HEK293 (cell line): Measurements from ENCODE around the gene WDR74.

Experiments used
- CTCF ChIA-PET: fragments of 350-600 bp; formaldehyde crosslinking; extraction: SDS; loops from one replicate; lab custom pipeline; 2021; ENCODE audit warnings: antibody characterized with exemption; lab: Yijun Ruan, JAX
- POLR2A ChIA-PET: fragments of 300-600 bp; formaldehyde crosslinking; extraction: SDS; loops from one replicate; lab custom pipeline; 2020; ENCODE audit warnings: antibody characterized with exemption, inconsistent platforms; lab: Yijun Ruan, JAX
- H3K27ac ChIP-seq: fragments of 200-500 bp; sonication (Bioruptor generic); 2 replicates; pipeline ENCODE4 v1.5.1; 2014; ENCODE audit warnings: low read depth, low read length, control low read depth, inconsistent platforms; ENCODE audit errors: extremely low read depth
- H3K36me3 ChIP-seq, 2 experiments: fragments of 200-500 bp in 1 of 2; sonication (Bioruptor generic) in 1 of 2; 1 replicate in 1 of 2; 2 replicates in 1 of 2; pipeline ENCODE4 v1.5.1; 2014 to 2017; ENCODE audit warnings: inconsistent platforms in 2 of 2, low read length in 2 of 2; ENCODE audit not compliant: control insufficient read depth in 2 of 2, insufficient read depth in 1 of 2
- H3K4me1 ChIP-seq: fragments of 200-500 bp; sonication (Bioruptor generic); 2 replicates; pipeline ENCODE4 v1.5.1; 2014; ENCODE audit warnings: mild to moderate bottlenecking, low read length, inconsistent platforms; ENCODE audit not compliant: control insufficient read depth, insufficient read depth
- H3K4me3 ChIP-seq: 2 replicates; pipeline ENCODE4 v1.5.1; 2011; ENCODE audit warnings: low read depth, mild to moderate bottlenecking, control low read depth, low read length, moderate library complexity
- H3K9me3 ChIP-seq: fragments of 200-500 bp; sonication (Bioruptor generic); 2 replicates; pipeline ENCODE4 v1.5.1; 2014; ENCODE audit warnings: low read depth, low read length, inconsistent platforms; ENCODE audit not compliant: control insufficient read depth, insufficient read depth
- BCL11B ChIP-seq: fragments of 450-650 bp; formaldehyde crosslinking; IDR thresholded peaks from 2 replicates; pipeline ENCODE4 v1.5.1; 2016; ENCODE audit warnings: low read depth, missing biosample characterization, missing genetic modification characterization
- EGR2 ChIP-seq: fragments of 450-650 bp; formaldehyde crosslinking; IDR thresholded peaks from 2 replicates; pipeline ENCODE4 v1.5.1; 2016; ENCODE audit warnings: low read depth, missing biosample characterization, missing genetic modification characterization
- IKZF3 ChIP-seq: fragments of 450-650 bp; IDR thresholded peaks from 2 replicates; pipeline ENCODE4 v1.5.0; 2018; ENCODE audit warnings: missing biosample characterization, mild to moderate bottlenecking, missing genetic modification characterization, moderate library complexity
- KLF16 ChIP-seq: fragments of 450-650 bp; formaldehyde crosslinking; IDR thresholded peaks from 2 replicates; pipeline ENCODE4 v1.5.1; 2017; ENCODE audit warnings: missing biosample characterization, missing genetic modification characterization
- KLF8 ChIP-seq: fragments of 450-650 bp; formaldehyde crosslinking; IDR thresholded peaks from 2 replicates; pipeline ENCODE4 v1.5.1; 2016; ENCODE audit warnings: missing biosample characterization, missing genetic modification characterization
- KLF9 ChIP-seq: fragments of 450-650 bp; formaldehyde crosslinking; IDR thresholded peaks from 2 replicates; pipeline ENCODE4 v1.5.1; 2016; ENCODE audit warnings: missing biosample characterization, missing genetic modification characterization, low read depth
- PATZ1 ChIP-seq: fragments of 450-650 bp; formaldehyde crosslinking; IDR thresholded peaks from 2 replicates; pipeline ENCODE4 v1.5.1; 2016; ENCODE audit warnings: missing biosample characterization, missing genetic modification characterization
- REPIN1 ChIP-seq: fragments of 450-650 bp; formaldehyde crosslinking; IDR thresholded peaks from 2 replicates; pipeline ENCODE4 v1.5.1; 2017; ENCODE audit warnings: missing biosample characterization, missing genetic modification characterization, low read depth
- SCRT1 ChIP-seq: fragments of 450-650 bp; formaldehyde crosslinking; IDR thresholded peaks from 2 replicates; pipeline ENCODE4 v1.5.1; 2016; ENCODE audit warnings: missing biosample characterization, missing genetic modification characterization, borderline replicate concordance
- SP2 ChIP-seq: fragments of 450-650 bp; formaldehyde crosslinking; IDR thresholded peaks from 2 replicates; pipeline ENCODE4 v1.5.1; 2016; ENCODE audit warnings: missing biosample characterization, missing genetic modification characterization
- SP7 ChIP-seq: fragments of 450-650 bp; formaldehyde crosslinking; IDR thresholded peaks from 2 replicates; pipeline ENCODE4 v1.5.1; 2016; ENCODE audit warnings: missing biosample characterization, missing genetic modification characterization
- ZEB2 ChIP-seq: fragments of 450-650 bp; formaldehyde crosslinking; IDR thresholded peaks from 2 replicates; pipeline ENCODE4 v1.5.1; 2016; ENCODE audit warnings: missing biosample characterization, missing genetic modification characterization
- ZFHX2 ChIP-seq: fragments of 450-650 bp; formaldehyde crosslinking; conservative IDR thresholded peaks from 2 replicates; pipeline ENCODE4 v1.5.1; 2016; ENCODE audit warnings: missing biosample characterization, missing genetic modification characterization
- ZFP37 ChIP-seq: fragments of 450-650 bp; formaldehyde crosslinking; IDR thresholded peaks from 2 replicates; pipeline ENCODE4 v1.5.1; 2016; ENCODE audit warnings: missing biosample characterization, missing genetic modification characterization
- ZFP69B ChIP-seq: fragments of 450-650 bp; formaldehyde crosslinking; IDR thresholded peaks from 2 replicates; pipeline ENCODE4 v1.5.1; 2016; ENCODE audit warnings: missing biosample characterization, missing genetic modification characterization
- ZNF2 ChIP-seq: fragments of 450-650 bp; formaldehyde crosslinking; IDR thresholded peaks from 2 replicates; pipeline ENCODE4 v1.5.1; 2016; ENCODE audit warnings: missing biosample characterization, missing genetic modification characterization
- ZNF223 ChIP-seq: fragments of 450-650 bp; formaldehyde crosslinking; IDR thresholded peaks from 2 replicates; pipeline ENCODE4 v1.5.1; 2016; ENCODE audit warnings: missing biosample characterization, missing genetic modification characterization
- ZNF341 ChIP-seq: fragments of 450-650 bp; formaldehyde crosslinking; IDR thresholded peaks from 2 replicates; pipeline ENCODE4; 2016; ENCODE audit warnings: low read depth, missing biosample characterization, missing genetic modification characterization
- ZNF391 ChIP-seq: fragments of 450-650 bp; formaldehyde crosslinking; IDR thresholded peaks from 2 replicates; pipeline ENCODE4 v1.5.1; 2016; ENCODE audit warnings: low read depth, missing biosample characterization, missing genetic modification characterization, borderline replicate concordance
- ZNF449 ChIP-seq: fragments of 450-650 bp; formaldehyde crosslinking; IDR thresholded peaks from 2 replicates; pipeline ENCODE4 v1.5.1; 2017; ENCODE audit warnings: missing biosample characterization, mild to moderate bottlenecking, missing genetic modification characterization, moderate library complexity
- ZNF629 ChIP-seq: fragments of 450-650 bp; formaldehyde crosslinking; IDR thresholded peaks from 2 replicates; pipeline ENCODE4 v1.5.1; 2017; ENCODE audit warnings: missing biosample characterization, missing genetic modification characterization
- ZNF654 ChIP-seq: fragments of 450-650 bp; formaldehyde crosslinking; IDR thresholded peaks from 2 replicates; pipeline ENCODE4 v1.5.1; 2016; ENCODE audit warnings: low read depth, missing biosample characterization, missing genetic modification characterization
- ZNF660 ChIP-seq: fragments of 450-650 bp; IDR thresholded peaks from 2 replicates; pipeline ENCODE4 v1.5.1; 2018; ENCODE audit warnings: missing biosample characterization, mild to moderate bottlenecking, missing genetic modification characterization
- ZNF791 ChIP-seq: fragments of 450-650 bp; formaldehyde crosslinking; IDR thresholded peaks from 2 replicates; pipeline ENCODE4 v1.5.1; 2016; ENCODE audit warnings: missing biosample characterization, missing genetic modification characterization
- TF ChIP-seq, protein P1 (sequence below): fragments of 450-650 bp; formaldehyde crosslinking; IDR thresholded peaks from 2 replicates; pipeline ENCODE4 v1.5.1; 2016; ENCODE audit warnings: missing biosample characterization, missing genetic modification characterization
- TF ChIP-seq, protein P2 (sequence below): fragments of 450-650 bp; formaldehyde crosslinking; IDR thresholded peaks from 2 replicates; pipeline ENCODE4 v1.5.1; 2016; ENCODE audit warnings: missing biosample characterization, missing genetic modification characterization
- TF ChIP-seq, protein P3 (sequence below): fragments of 450-650 bp; formaldehyde crosslinking; IDR thresholded peaks from 2 replicates; pipeline ENCODE4 v1.5.1; 2016; ENCODE audit warnings: missing biosample characterization, missing genetic modification characterization

Gene WDR74

DNA sequence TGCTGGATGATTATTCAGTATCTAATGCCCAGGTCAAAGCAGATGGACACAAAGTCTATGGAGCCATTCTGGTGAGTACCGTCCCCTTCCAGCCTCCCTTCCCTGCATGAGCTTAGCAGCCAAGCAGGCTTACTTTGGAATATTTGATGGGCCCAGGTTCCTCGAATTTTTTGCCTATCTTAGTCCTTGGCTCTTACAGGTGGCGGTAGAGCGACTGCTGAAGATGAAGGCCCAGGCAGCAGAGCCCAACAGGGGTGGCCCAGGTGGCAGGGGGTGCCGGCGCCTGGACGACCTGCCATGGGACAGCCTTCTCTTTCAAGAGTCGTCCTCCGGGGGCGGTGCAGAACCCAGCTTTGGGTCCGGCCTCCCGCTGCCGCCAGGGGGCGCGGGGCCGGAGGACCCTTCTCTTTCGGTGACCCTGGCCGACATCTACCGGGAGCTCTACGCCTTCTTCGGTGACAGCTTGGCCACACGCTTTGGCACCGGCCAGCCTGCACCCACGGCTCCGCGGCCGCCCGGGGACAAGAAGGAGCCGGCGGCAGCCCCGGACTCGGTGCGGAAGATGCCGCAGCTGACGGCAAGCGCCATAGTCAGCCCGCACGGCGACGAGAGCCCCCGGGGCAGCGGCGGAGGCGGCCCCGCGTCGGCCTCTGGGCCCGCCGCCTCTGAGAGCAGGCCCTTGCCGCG lies 52.9 kb downstream of the WDR74 start:
- peaks cover 0 to 50% of the 10 kb centered on the region in 2 experiments; a peak in 1 of 3 replicates for H3K36me3 ChIP-seq
- peak overlapping the region; percentile 76 for H3K27ac ChIP-seq
- peak overlapping the region; percentile 87 for H3K4me3 ChIP-seq
- ChIA-PET CTCF (interaction anchor here (0.6 to 3.2 kb wide), 43 partner anchors 9 to 1445 kb away, joined by 3 to 45 read pairs (median 4); partner anchors contain the start of genes C11orf98, HNRNPUL2, STX5 and TAF6L), POLR2A (interaction anchor here (0.6 to 5.6 kb wide), 30 partner anchors 11 to 247 kb away, joined by 3 to 54 read pairs (median 6); partner anchors contain the start of genes B3GAT3, C11orf98, CSKMT and HNRNPUL2)
- no peaks in the 10 kb centered on the region for H3K4me1 ChIP-seq
- no peaks in the 10 kb centered on the region for H3K9me3 ChIP-seq
- TF ChIP-seq SCRT1 (tag by site-specific recombination) (no peak), EGR2 (tag by site-specific recombination) (0 out of 2 replicates have a peak, but pooled peaks have one; percentile 23), ZFP69B (no peak), ZNF654 (tag by site-specific recombination) (peak; percentile 26), ZFHX2 (tag by site-specific recombination) (peak; percentile 40), ZNF223 (tag by site-specific recombination) (peak; percentile 98), SP2 (tag by site-specific recombination) (peak; percentile 21), BCL11B (peak; percentile 84), ZEB2 (tag by site-specific recombination) (peak; percentile 84), KLF9 (tag by site-specific recombination) (peak; percentile 28; the same call in 1 of the 2 replicates), IKZF3 (tag by site-specific recombination) (no peak), SP7 (tag by site-specific recombination) (peak; percentile 10; the same call in 1 of the 2 replicates), PATZ1 (tag by site-specific recombination) (peak; percentile 53), ZNF660 (tag by site-specific recombination) (peak; percentile 64), ZFP37 (tag by site-specific recombination) (peak; percentile 51; the same call in 1 of the 2 replicates), ZNF449 (tag by site-specific recombination) (peak; percentile 91), KLF16 (peak; percentile 41; the same call in 1 of the 2 replicates), ZNF2 (peak; percentile 15; the same call in 1 of the 2 replicates), ZNF791 (no peak), ZNF341 (tag by site-specific recombination) (peak; percentile 89), KLF8 (tag by site-specific recombination) (0 out of 2 replicates have a peak, but pooled peaks have one; percentile 11), ZNF391 (tag by site-specific recombination) (0 out of 2 replicates have a peak, but pooled peaks have one; percentile 31), REPIN1 (no peak), ZNF629 (tag by site-specific recombination) (no peak)
- TF ChIP-seq, protein P1, sequence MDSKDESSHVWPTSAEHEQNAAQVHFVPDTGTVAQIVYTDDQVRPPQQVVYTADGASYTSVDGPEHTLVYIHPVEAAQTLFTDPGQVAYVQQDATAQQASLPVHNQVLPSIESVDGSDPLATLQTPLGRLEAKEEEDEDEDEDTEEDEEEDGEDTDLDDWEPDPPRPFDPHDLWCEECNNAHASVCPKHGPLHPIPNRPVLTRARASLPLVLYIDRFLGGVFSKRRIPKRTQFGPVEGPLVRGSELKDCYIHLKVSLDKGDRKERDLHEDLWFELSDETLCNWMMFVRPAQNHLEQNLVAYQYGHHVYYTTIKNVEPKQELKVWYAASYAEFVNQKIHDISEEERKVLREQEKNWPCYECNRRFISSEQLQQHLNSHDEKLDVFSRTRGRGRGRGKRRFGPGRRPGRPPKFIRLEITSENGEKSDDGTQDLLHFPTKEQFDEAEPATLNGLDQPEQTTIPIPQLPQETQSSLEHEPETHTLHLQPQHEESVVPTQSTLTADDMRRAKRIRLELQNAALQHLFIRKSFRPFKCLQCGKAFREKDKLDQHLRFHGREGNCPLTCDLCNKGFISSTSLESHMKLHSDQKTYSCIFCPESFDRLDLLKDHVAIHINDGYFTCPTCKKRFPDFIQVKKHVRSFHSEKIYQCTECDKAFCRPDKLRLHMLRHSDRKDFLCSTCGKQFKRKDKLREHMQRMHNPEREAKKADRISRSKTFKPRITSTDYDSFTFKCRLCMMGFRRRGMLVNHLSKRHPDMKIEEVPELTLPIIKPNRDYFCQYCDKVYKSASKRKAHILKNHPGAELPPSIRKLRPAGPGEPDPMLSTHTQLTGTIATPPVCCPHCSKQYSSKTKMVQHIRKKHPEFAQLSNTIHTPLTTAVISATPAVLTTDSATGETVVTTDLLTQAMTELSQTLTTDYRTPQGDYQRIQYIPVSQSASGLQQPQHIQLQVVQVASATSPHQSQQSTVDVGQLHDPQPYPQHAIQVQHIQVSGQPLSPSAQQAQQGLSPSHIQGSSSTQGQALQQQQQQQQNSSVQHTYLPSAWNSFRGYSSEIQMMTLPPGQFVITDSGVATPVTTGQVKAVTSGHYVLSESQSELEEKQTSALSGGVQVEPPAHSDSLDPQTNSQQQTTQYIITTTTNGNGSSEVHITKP (tag by site-specific recombination) = peak; percentile 66
- TF ChIP-seq, protein P2, sequence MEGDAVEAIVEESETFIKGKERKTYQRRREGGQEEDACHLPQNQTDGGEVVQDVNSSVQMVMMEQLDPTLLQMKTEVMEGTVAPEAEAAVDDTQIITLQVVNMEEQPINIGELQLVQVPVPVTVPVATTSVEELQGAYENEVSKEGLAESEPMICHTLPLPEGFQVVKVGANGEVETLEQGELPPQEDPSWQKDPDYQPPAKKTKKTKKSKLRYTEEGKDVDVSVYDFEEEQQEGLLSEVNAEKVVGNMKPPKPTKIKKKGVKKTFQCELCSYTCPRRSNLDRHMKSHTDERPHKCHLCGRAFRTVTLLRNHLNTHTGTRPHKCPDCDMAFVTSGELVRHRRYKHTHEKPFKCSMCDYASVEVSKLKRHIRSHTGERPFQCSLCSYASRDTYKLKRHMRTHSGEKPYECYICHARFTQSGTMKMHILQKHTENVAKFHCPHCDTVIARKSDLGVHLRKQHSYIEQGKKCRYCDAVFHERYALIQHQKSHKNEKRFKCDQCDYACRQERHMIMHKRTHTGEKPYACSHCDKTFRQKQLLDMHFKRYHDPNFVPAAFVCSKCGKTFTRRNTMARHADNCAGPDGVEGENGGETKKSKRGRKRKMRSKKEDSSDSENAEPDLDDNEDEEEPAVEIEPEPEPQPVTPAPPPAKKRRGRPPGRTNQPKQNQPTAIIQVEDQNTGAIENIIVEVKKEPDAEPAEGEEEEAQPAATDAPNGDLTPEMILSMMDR (tag by site-specific recombination) = peak; percentile 96
- TF ChIP-seq, protein P3, sequence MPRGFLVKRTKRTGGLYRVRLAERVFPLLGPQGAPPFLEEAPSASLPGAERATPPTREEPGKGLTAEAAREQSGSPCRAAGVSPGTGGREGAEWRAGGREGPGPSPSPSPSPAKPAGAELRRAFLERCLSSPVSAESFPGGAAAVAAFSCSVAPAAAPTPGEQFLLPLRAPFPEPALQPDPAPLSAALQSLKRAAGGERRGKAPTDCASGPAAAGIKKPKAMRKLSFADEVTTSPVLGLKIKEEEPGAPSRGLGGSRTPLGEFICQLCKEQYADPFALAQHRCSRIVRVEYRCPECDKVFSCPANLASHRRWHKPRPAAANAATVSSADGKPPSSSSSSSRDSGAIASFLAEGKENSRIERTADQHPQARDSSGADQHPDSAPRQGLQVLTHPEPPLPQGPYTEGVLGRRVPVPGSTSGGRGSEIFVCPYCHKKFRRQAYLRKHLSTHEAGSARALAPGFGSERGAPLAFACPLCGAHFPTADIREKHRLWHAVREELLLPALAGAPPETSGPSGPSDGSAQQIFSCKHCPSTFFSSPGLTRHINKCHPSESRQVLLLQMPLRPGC = no peak
